HL-60 (cell line): ENCODE measurements around the gene CRYBA2.

Experiments used
- GABPA ChIP-seq: IDR thresholded peaks from 2 replicates; pipeline ENCODE4 v1.6.1; 2012; ENCODE audit warnings: low read depth
- POLR2AphosphoS5 ChIP-seq: IDR thresholded peaks from 2 replicates; pipeline ENCODE4 v1.6.1; 2012; ENCODE audit warnings: low read depth
- TF ChIP-seq, protein P1 (sequence below): IDR thresholded peaks from one replicate; pipeline ENCODE4 v1.5.1; 2011; ENCODE audit warnings: low read length, control low read depth, inconsistent platforms; ENCODE audit not compliant: insufficient read depth
- TF ChIP-seq, protein P2 (sequence below): IDR thresholded peaks from 2 replicates; pipeline ENCODE4 v1.6.1; 2012; ENCODE audit warnings: low read depth; ENCODE audit not compliant: insufficient replicate concordance

DNA sequence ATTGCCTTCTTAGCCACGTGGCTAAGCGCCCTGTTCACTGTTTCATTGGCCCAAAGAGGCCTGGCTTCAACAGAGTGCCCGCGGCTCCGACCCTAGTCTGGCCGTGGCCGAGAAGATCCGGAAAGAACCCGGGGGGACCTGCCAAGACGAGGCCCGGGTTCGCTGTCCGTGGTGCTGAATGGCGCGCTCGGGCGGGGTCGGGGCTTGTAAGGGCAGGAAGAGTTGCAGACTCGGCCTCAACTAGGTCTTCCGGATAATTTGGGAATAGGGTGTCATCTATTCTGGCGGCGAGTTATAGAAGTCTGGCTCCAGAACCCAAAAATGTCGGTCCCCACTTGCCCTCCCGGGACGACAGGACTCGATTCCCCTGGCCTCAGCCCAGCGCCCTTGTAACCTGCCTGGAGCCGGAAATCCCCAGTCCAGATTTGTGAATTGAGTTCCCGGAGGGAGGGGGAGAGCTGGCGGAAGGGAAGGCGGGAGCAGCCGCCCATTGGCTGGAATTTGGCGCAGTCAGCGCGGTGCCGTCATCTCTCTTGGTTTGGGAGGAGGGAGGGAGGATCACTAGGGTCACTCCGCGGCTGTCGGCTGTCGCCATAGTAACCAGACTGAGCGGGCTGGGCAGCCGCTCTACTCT lies 30.2 kb downstream of the CRYBA2 start:
- TF ChIP-seq, protein P1, sequence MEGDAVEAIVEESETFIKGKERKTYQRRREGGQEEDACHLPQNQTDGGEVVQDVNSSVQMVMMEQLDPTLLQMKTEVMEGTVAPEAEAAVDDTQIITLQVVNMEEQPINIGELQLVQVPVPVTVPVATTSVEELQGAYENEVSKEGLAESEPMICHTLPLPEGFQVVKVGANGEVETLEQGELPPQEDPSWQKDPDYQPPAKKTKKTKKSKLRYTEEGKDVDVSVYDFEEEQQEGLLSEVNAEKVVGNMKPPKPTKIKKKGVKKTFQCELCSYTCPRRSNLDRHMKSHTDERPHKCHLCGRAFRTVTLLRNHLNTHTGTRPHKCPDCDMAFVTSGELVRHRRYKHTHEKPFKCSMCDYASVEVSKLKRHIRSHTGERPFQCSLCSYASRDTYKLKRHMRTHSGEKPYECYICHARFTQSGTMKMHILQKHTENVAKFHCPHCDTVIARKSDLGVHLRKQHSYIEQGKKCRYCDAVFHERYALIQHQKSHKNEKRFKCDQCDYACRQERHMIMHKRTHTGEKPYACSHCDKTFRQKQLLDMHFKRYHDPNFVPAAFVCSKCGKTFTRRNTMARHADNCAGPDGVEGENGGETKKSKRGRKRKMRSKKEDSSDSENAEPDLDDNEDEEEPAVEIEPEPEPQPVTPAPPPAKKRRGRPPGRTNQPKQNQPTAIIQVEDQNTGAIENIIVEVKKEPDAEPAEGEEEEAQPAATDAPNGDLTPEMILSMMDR: no peak
- no peak for TF ChIP-seq POLR2AphosphoS5
- TF ChIP-seq, protein P2, sequence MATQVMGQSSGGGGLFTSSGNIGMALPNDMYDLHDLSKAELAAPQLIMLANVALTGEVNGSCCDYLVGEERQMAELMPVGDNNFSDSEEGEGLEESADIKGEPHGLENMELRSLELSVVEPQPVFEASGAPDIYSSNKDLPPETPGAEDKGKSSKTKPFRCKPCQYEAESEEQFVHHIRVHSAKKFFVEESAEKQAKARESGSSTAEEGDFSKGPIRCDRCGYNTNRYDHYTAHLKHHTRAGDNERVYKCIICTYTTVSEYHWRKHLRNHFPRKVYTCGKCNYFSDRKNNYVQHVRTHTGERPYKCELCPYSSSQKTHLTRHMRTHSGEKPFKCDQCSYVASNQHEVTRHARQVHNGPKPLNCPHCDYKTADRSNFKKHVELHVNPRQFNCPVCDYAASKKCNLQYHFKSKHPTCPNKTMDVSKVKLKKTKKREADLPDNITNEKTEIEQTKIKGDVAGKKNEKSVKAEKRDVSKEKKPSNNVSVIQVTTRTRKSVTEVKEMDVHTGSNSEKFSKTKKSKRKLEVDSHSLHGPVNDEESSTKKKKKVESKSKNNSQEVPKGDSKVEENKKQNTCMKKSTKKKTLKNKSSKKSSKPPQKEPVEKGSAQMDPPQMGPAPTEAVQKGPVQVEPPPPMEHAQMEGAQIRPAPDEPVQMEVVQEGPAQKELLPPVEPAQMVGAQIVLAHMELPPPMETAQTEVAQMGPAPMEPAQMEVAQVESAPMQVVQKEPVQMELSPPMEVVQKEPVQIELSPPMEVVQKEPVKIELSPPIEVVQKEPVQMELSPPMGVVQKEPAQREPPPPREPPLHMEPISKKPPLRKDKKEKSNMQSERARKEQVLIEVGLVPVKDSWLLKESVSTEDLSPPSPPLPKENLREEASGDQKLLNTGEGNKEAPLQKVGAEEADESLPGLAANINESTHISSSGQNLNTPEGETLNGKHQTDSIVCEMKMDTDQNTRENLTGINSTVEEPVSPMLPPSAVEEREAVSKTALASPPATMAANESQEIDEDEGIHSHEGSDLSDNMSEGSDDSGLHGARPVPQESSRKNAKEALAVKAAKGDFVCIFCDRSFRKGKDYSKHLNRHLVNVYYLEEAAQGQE: peak; percentile 99
- no peak for TF ChIP-seq GABPA
